CD4-positive, alpha-beta T cell treated with Interleukin-12 subunit alpha and Interleukin-12 subunit beta, for 1 hour (primary cell): ENCODE data around the gene KCNQ5.

Experiments used
- DNase-seq: peaks from one replicate; pipeline ENCODE4 v3.0.0-alpha.2; 2020

The KCNQ5 gene

GRCh38 chr6:72813807-72814596 is 192.1 kb downstream of the KCNQ5 start:
- no peak for DNase-seq

- DNase-seq, result no peak
Observed at GRCh38 chr6:72816022-72816421, 194.2 kb downstream of the KCNQ5 start.

GRCh38 chr6:72817208-72817607 is 195.3 kb downstream of the KCNQ5 start:
- no peak for DNase-seq

DNA sequence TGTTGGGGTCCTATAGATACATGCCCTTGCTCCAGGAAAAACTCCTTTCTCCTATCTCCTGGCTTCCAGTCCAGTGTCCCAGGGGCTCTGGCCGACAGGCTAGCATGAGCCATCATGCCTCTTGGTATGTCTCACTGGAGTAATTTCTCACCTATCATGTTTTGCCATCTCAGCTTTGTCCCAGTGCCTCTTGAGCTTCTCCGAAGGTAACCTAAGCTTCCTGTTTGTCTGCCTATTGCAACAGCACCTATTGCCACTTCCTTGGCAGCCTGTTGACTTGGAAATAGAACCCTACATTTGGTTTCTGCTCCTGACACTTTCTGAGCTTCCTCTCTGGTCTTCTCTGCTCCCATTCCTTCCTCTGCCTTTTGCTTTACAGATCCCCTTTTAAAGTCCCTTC is 197.7 kb downstream of the KCNQ5 start:
- no peak for DNase-seq

- DNase-seq, result no peak
Observed at GRCh38 chr6:72820153-72820552, 198.3 kb downstream of the KCNQ5 start.

- no peak for DNase-seq
Observed at GRCh38 chr6:72820906-72821305, 199.0 kb downstream of the KCNQ5 start.

DNA sequence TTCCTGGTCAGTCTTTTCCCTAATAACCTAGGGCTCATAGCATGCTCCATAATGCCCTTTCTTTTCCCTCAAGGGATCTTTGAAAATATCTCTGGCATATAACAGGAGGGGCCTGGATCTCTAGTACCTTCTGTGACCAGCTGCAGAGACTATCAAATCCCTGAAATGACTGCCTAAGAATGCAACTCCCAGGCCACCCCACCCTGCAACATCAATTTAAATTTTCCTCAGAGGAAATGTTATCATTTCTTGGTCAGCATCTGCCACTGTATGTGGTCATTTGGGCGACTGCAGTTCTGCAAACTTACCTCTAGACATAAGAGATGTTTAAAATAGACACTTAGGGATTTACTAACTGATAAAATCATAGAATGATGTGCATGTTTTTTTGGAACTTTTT is 200.2 kb downstream of the KCNQ5 start:
- no peak for DNase-seq

DNA sequence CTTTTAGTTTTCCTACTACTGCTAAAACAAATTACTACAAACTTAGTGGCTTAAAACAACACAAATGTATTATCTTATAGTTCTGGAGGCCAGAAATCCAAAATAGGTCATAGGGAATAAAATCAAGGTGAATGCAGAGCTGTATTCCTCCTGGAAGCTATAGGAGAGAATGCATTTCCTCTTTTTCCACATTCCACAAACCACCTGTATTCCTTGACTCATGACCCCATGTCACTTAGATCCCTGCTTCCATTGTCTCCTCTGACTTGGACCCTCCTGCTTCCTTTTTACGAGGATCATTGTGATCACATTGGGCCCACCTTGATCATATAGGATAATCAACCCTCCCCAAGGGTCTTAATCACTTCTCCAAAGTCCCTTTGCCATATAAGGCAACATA is 200.8 kb downstream of the KCNQ5 start:
- DNase-seq, result no peak

GRCh38 chr6:72824833-72825232 is 203.0 kb downstream of the KCNQ5 start:
- no peak for DNase-seq

GRCh38 chr6:72825315-72825911 is 203.5 kb downstream of the KCNQ5 start:
- no peak for DNase-seq

DNA sequence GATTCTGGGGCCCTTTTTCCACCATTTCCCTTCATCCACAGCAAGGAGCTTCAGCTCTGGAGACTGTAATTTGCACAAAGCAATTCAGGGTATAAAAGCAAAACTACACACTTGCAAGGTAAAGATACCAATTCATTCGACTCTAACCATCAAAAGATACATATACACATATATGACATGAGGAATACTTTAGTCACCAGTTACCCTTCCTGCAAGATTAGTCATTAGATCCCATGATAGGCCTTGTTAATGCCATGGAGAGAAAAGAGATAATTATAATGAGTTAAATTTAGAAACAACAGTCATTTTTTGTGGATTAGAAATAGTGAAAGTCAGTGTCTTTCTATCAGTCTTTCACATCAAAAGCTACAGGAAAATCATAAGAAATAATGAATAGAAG is 204.2 kb downstream of the KCNQ5 start:
- no peak for DNase-seq

DNA sequence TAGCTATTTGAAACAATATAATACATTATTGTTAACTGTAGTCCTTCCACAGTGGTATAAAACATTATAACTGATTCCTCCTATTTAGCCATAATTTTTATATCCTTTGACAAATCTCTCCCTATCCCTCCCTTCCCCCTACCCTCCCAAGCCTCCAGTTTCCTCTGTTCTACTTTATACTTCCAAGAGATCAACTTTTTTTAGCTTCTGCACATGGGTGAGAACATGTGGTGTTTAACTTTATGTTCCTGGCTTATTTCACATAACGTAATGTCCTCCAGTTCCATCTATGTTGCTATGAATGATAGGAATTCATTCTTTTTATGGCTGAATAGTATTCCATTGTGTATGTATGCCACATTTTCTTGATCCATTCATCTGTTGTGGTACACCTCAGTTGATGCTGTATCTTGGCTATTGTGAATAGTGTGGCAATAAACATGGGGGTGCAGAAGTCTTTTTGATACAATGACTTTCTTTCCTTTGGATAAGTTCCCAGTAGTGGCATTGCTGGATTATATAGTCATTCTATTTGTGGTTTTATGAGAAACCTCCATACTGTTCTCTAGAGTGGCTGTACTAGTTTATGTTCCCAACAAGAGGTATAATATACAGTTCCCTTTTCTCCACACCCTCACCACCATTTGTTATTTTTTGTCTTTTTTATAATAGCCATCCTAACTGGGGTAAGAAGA is 205.0 kb downstream of the KCNQ5 start:
- no peak for DNase-seq

DNA sequence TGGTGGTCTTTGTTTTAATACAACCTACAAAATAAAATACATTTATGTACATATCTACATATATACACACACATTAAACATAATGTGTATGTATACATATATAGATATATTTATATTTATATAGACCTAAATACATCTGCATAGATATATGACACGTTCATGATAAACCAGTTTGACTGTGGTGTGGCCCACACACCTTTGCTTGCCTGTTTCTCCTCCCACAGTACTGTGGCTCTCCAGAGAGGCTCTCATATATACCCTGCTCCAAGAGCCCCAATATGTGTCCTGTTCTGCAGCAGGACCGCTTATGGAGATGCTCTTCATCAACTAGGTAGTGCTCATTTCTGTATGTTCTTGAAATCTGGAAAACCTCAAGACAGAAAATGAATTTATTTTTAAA is 207.0 kb downstream of the KCNQ5 start:
- no peak for DNase-seq

DNA sequence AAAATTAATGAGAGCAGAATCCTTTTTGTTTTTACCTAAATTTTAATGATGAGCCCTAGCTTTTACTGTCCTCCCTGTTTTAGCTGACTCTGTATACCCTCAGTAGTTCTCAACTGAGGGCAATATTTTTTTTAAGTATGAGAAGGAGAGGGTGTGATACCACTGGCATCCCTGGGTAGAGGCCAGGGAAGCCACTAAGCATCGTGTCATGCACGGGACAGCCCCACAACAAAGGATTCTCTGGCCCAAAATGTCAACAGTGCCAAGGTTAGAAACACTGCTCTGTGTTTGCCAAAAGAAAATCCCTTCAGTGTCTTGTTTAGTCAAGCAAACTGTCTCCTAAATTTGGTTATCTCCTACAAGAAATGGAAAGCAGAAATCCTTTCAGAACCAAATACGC is 210.4 kb downstream of the KCNQ5 start:
- DNase-seq, result no peak

GRCh38 chr6:72835749-72836148 is 213.9 kb downstream of the KCNQ5 start:
- no peak for DNase-seq

- no peak for DNase-seq
Observed at GRCh38 chr6:72836971-72837370, 215.1 kb downstream of the KCNQ5 start.

GRCh38 chr6:72841195-72841594 is 219.3 kb downstream of the KCNQ5 start:
- no peak for DNase-seq

DNA sequence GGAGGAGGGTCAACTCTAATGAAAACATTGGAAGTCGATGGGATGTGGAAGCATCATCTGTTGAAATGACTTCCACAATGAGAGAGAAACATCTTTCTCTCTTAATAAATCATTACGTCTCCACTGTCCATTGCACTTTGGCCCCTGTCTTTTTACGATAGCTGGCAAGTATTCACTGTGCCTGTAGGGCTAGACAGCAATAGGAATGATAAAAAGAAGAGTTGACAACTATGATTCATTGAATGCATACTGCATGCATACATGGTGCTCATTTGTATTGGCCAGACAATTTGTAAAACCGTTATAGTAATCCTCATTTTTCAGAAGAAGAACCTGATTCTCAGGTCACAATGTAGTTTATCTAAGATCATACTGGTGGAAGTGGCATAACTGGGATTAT is 220.3 kb downstream of the KCNQ5 start:
- DNase-seq, result no peak

DNA sequence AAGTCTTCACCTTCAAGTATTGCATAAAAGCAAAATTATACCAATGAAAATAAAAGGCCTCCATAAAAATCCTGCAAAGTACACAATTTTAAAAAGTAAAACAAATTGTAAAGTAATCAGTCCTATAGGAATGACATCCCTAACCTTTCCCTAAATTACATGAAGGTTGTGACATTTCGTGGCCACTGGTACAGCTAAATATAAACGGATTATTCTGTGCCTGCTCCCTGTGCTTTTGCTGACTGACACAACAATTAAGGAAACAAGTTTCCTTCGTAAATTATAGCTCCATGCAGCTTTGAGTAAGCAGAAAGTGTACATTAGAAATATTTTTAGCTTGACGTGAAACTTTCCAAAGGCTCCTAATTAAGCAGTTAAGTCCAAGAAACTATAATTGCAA is 222.8 kb downstream of the KCNQ5 start:
- no peak for DNase-seq

DNA sequence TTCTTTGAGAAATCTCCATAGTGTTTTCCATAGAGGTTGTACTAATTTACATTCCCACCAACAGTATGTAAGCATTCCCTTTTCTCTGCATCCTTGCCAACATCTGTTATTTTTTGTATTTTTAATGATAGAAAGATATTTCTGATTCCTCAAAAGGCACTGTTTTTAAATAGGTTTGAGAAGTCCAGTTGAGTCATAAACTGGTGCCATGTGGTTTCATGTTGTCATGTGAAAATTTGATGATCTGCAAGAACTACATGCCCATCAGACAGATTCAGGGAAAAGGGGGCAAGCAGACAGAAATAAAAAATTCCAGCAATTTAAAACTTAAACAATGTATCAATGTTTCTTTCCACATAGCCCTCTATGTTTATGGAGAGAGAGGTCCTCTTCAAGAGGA is 227.5 kb downstream of the KCNQ5 start:
- DNase-seq, result no peak

DNA sequence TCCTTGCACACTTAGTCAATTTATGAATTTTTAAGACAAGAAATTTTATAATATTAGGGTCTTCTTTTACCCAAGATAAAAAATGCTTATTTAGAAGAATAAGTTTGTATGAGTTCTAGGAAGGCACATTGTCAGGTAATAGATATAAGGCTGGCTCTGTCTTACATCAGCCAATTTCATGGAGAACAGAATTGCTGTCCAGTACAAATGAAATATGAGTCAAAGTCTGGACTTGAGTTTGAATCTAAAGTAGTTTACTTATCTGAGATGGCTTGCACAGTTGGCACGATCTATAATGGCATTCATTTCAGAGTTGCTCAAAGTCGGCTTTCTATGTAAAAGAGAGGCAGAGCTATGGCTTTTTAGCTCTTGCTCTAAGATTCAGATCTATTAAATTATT is 228.2 kb downstream of the KCNQ5 start:
- DNase-seq, result no peak

DNA sequence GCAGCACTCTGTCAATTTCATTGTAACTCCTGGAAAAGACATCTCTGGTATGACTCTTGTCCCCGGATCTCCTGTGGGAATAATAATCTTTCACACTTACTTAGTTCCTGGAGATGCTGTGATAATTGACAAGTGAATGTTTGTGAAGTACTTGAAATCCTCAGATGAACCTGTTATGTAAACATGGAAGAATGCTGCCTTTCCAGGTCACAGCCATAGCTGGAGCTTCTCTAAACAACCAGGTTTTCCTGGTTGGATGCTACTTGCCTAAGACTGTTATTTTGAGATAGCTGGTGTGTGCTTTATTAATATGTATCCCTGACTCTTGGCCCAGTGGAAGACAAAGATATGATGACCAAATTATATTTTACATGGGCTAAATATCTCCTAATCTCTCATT is 228.6 kb downstream of the KCNQ5 start:
- DNase-seq, result no peak

DNA sequence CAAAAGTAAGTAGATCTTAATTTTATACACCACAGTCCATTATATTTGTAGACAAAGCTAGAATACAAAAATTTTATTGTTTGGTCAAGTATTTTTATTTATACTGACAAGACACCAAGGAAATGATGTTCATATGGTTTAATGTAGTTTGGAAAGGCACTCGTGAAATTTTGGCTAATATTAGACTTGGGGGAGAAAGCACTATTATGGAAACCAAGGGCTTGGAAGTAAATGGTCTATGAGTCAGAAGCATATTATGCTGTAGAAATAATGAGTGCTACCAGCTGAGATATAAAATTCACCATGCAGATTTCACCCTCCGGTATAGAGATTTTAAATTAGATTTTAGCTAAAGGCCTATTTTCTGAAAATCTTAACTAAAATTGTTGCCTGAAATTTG is 233.6 kb downstream of the KCNQ5 start:
- no peak for DNase-seq

- no peak for DNase-seq
Observed at GRCh38 chr6:72856801-72857200, 234.9 kb downstream of the KCNQ5 start.
